Measurements from ENCODE around the gene DMD. TPM values are rescaled to one million over a fixed set of nuclear protein-coding genes. Genes with fewer than 3 reads are reported as not detected.
"Not testable (repeated sequence)": the region's sequence is repeated elsewhere in the genome, so short reads cannot be mapped to it uniquely, and the experiment has no call there.

DMD gene
- total RNA-seq, 1 donor from 2014 or later = 6.7 TPM

DNA sequence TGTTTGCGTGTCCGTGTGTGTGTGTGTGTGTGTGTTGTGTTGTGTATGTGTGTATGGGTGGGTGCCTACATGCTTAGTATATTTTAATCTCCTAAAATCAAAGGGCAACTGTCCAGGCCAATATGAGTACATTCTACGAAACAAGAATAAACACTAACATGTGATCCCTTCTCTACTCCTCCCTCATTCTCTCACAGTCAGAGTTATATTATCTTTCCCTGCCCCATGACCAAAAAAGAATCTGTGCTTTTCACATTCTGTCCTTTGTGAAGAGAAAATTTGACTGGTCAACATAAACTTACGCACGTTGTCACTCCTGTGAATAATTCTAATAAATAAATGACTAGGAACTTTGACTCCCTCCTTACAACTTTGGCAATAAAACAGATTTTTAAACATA, 532.9 kb downstream of the DMD start:
- no peak for DNase-seq (ENCODE audit: extremely low read depth, low read depth, low spot score)

DNA sequence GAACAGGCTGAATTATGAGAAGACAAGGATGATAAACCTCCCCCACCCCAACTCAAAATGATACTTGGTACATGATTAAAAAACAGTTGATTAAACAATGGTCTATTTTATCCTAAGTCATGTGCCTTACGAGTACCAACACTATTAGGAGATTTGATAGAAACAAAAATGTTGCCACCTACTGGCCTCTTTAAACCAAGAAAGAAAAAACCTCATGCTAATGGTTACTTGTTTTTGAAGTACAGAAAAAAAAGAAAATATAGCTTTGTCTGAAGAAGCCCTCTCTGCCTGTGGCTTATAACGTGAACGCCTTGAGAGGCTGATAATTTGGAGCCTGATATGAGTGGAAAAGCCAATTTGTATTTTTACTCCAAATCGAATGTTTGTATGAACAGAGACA, 538.2 kb downstream of the DMD start:
- no peak for DNase-seq (ENCODE audit: extremely low read depth, low read depth, low spot score)

DNA sequence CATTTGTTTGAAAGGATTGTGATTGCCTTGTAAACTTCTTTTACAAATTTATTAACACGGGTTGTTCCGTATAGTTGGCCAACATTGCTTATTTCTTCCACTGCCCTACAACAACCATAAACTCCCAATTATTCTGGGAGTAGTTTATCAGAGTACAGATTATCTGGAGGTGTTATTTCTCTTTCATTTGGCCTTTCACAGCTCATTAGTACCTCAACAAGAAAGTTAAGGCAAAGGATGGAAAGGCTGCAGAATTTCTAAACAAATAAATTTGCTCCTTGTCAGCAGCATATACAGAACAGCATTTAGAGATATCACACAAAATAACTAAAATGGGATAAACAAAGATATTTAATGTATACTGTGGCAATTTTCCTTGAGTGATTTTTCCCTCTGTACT, 548.8 kb downstream of the DMD start:
- DNase-seq (ENCODE audit: extremely low read depth, low read depth, low spot score) = no peak

DNA sequence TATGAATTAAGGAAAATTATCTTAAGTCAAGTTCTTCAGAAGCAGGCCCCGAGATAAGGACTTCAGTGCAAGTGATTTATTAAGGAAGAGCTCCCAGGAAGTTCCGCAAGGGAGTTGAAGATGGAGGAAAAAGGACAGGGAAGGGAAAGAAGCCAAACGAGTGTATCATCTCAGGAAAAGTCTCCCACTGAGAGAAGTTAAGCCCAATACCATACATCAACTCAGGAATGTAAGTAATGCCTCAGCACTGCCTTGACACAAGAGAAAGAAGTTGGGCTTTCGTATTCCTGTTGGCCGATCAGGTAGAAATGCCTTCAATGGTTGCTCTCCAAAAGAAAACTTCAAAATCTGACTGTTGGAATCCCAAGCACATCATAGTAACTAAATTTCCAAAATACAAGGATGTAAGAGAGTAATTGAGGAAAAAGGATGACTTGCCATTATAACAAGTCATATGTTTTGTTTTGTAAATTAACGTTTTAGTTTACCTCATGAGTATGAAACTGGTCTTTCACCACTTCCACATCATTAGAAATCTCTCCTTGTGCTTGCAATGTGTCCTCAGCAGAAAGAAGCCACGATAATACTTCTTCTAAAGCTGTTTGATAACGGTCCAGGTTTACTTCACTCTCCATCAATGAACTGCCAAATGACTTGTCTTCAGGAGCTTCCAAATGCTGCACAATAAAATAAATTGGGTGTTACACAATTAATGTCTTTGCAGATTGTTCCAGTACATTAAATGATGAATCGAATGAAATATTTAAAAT, 566.7 kb downstream of the DMD start:
- DNase-seq (ENCODE audit: extremely low read depth, low read depth, low spot score) = no peak

DNA sequence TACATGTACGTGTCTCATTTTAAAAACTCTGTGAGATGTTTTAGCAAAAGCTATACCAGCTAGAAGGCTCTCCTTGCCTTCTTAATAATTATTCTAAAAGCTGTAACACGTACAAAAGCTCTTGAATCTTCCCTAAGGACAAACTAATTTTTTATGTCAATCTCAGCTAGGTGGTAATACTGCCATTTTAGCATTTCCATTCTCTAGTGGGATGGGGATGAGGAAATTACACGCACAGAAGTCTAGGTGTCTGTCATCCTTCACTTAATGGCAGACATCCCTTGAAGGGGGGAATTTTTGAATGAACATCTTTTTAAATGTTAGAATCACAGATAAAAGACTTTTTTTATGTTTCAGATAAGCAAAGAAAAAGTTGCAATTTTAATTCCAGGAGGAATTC, 569.1 kb downstream of the DMD start:
- no peak for DNase-seq (ENCODE audit: extremely low read depth, low read depth, low spot score)

DNA sequence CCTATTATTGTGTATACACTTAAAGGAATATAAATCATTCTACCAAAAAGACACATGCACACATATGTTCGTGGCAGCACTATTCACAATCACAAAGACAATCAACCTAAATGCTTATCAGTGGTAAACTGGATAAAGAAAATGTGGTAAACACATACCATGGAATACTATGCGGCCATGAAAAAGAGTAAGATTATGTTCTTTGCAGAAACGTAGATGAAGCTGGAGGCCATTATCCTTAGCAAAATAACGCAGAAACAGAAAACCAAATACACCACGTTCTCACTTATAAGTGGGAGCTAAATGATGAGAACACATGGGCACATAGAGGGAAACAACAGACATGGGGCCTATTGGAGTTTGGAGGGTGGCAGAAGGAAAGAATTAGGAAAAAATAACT, 593.2 kb downstream of the DMD start:
- no peak for DNase-seq (ENCODE audit: extremely low read depth, low read depth, low spot score)

DNA sequence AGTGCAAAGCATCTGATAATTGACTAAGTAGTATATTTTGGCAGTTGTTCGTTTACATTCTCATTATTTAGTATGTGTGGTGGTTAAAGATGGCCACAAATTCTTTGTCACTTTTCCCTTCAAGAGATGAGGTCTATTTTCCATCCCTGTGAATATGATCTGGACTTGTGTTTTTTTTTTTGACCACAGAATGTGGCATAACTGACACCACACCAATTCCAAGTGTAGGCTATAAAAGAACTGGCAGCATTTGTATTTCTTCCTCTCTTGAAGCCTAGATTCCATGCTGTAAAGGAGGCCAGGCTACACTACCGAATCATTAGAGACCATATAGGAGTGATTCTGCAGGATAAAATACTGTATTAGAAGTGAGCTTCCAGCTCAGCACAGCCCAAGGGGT, 596.6 kb downstream of the DMD start:
- no peak for DNase-seq (ENCODE audit: extremely low read depth, low read depth, low spot score)

DNA sequence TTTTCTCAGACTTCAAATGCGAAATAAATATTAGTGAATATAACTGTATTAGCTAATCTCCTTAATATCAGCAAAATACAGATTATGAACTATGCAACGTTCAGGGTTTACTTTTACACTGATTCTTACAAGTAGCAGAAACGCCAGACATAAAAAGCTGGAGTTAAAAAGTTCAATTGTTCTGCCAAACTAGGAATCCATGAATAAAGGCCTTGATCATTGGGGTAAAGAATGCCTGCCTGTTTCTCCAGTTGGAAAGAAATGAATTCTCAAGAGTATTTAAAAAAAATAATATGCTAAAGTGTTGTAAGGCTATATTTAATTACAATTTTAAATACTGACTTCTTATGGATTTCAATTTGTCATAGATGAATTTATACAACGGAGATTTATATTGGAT, 612.2 kb downstream of the DMD start:
- DNase-seq (ENCODE audit: extremely low read depth, low read depth, low spot score) = no peak

DNA sequence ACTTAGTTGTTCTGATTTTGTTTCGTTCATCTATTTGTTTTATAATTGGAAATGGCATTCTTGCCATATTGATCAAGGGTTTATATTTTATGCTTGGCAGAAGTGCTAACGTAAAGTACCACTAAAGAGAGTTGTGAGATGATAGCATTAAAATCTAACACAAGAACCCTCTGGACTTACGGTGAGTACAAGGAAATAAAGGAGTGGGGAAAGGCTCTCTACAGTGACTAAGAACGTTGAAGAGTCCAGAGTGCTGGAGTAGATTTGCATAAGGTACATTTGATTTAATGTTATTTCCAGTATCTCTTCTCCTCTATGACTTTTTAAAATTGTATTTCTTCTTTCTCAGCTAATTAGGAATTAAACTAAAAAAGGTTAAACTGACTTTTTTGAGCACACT, 612.6 kb downstream of the DMD start:
- no peak for DNase-seq (ENCODE audit: extremely low read depth, low read depth, low spot score)

DNA sequence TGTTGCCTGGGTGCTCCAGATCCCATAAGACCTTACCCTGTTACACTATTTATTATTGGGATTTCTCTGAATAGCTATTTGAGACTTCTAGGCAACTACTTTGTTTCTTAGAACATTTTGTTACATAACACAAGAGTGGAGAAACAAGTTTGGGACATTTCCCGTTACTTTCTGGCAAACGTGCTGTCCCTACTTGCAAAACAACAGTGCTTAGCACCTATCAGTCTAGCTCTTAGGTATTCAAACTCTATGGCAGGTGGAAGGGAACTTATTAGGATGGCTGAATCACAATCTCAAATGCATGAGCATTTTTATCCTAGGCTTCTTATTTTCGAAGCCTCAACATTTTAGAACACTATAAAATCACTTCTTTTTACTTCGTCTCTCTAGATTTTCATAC, 613.6 kb downstream of the DMD start:
- DNase-seq (ENCODE audit: extremely low read depth, low read depth, low spot score) = no peak

DNA sequence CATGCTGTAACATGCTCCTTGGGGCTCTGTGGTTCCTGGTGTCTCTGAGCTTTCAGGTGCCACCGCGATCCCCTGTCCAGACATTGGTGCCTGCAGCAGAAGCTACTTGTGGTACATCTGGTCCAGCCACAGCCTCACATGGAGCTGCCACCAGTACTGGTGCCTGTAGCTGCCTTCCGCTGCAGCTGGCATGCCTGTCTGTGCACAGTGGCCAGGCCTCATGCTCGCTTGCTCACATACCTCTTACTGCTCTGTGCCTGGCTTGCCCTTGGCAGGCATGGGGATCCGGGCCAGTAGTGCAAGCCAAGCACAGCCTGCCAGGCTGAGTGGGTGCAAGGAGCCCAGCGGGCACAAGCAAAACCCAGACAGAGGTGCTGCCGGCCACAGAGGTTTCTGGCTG, 618.6 kb downstream of the DMD start:
- no peak for DNase-seq (ENCODE audit: extremely low read depth, low read depth, low spot score)

DNA sequence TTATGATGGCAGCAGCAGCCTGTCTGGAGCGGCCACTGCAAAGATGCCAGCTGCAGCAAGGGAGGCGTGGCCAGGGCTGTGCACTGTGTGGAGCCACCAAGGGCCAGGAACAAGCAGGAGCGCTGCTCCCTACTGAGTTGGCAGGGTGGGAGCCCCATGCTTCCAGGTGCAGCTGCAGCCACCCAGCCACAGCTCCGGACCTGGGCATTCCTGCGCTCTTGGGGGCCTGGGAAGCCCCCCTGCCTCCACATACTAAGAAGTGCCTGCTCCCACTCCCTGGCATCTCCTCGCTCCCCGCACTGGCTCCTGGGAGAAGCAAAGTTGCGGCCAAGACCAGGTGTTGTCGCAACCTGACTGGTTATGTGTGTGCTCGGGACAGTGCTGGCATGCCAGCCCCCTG, 619.8 kb downstream of the DMD start:
- no peak for DNase-seq (ENCODE audit: extremely low read depth, low read depth, low spot score)

DNA sequence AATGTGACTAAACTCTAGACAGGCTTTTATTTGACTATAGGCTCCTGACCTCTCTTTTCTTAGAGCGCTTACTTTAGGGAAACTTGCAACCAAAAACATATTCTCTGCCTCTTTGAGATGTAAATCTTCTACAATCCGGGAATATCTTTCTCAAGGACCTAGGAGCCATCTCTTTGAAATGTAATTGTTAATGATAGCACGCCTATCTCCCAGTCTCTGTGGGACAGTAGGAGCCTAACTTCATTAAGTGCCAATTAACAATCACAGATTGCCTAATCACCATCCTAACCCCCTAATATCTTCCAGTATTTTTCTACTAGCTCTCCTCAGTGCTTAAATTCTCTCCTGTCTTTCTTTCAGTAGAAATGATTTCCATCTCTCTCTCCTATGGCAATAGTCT, 628.6 kb downstream of the DMD start:
- DNase-seq (ENCODE audit: extremely low read depth, low read depth, low spot score) = no peak

DNA sequence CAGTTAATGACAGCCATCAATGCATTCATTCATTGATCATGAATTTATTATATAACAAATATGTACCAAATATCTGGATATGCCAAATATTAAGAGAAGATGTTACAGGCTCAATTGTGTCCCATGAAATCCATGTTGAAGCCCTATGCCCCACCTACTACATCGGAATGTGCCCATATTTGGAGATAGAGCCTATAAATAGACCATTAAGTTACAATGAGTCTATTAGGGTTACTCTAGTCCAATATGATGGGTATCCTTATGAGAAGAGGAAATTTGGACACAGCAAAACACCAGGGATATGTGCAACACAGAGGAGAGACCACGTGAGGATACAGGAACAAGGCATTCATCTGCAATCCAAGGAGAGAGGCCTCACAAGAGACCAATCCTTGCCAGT, 634.5 kb downstream of the DMD start:
- DNase-seq (ENCODE audit: extremely low read depth, low read depth, low spot score) = no peak

DNA sequence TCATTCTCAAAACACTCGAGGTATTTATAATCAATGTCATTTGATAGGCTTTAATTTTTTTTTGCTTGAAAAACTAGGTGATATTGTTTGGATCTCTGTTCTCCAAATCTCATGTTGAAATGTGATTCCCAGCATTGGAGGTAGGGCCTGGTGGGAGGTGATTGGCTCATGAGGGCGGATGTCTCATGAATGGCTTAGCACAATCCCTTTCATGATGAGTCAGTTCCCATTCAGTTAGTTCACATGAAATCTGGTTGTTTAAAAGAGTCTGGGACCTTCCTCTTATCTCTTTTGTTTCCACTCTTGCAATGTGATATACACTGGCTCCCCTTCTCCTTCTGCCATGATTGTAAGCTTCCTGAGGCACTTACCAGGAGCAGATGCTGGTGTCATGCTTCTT, 638.7 kb downstream of the DMD start:
- DNase-seq (ENCODE audit: extremely low read depth, low read depth, low spot score) = no peak

DNA sequence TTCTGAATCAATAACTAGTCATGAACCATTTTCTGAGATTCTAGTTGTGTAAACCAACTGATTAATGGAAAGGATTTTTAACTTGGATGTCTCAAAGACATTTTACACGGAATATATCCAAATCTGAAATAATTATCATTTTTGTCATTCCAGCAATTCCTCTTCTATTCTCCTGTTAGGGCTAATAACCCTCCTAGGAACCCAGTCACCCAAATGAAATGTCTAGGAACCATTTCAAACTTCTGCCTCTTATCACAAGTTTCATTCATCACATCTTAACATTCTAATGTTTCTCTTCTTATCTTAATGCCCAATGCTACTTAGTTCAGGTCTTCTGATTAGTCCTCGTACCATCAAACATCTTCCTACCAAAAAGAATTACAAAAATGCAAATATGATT, 639.8 kb downstream of the DMD start:
- DNase-seq (ENCODE audit: extremely low read depth, low read depth, low spot score) = no peak

DNA sequence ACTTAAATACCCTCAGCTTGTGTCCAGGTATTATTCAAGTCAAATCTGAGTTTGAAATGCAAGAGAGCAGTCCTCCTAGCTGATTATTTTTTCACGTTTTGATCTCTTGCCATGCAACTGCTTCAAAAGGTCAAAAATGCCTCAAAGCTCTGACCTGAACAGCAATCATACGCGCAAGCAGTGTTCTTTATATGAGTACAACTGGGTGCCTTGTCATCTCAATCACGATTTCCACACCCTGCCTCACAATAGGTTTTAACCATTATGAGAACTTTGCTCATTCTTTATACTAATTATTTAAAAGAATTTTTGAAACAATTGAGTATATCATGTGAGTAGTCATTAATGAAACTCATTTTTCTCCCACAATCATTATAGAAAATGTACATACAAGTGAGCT, 649.1 kb downstream of the DMD start:
- DNase-seq (ENCODE audit: extremely low read depth, low read depth, low spot score) = no peak

DNA sequence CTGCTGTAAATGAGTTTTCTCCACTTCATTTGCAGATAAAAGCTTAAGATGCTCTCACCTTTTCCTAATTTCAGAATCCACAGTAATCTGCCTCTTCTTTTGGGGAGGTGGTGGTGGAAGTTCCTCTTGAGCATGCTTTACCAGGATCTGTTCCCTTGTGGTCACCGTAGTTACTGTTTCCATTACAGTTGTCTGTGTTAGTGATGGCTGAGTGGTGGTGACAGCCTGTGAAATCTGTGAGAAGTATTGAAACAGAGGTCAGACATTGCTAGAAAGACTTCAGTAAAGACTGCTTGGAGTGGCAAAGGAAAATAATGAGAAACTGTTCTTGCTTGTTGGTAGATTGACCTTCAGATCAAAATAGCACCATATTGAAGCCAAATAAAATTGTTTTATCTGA, 666.2 kb downstream of the DMD start:
- DNase-seq (ENCODE audit: extremely low read depth, low read depth, low spot score) = no peak

DNA sequence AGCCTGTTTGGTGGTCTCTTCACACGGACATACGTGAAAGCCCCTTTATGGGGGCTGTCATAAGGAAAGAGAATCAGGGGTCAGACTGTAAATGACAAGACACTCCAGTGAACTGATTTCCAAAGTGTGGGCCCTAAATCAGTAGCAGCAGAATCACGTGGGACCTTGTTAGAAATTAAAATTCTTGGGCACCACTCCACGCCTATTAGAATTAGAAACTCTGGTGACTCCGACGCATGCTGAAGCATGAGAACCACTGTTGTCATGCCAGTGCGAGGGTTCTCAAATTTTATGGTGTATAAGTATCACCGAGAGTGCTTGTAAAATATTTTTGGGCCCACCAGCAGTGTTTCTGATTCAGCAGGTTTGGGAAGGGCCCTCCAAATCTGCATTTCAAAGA, 672.8 kb downstream of the DMD start:
- no peak for DNase-seq (ENCODE audit: extremely low read depth, low read depth, low spot score)

DNA sequence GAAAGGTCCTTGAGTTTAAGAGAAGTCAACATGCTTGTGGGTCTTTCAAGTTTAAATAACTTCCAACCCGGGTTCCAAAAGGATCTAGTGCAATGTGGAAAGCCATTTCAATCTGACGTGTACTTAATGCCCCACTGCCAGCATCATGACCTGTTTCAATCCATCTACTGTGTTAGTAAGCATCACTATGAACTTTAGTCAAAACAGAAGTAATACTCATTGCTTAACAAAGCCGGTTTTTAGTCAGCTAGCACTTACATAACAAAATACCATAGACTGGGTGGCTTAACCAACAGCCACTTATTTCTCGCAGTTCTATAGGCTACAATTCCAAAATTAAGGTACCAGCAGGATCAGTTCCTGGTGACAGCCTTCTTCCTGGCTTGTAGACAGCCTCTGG, 677.5 kb downstream of the DMD start:
- no peak for DNase-seq (ENCODE audit: extremely low read depth, low read depth, low spot score)

DNA sequence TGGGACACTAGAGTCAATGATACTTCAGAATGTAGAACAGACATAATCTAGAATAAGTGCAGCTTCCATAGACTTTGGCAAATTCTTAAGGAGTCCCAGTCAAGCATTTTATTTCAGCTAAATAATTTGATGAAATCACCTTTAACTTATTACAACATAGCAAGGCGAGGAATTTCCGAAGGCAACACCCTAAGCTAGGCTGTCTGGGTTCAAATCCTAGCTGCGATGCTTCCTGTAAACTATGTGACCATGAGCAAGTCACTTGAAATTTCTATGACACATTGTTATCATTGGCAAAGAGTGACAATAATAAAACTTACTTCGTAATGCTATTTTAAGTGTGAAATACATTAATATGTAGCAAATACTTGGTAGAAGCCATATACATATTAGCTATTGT, 679.1 kb downstream of the DMD start:
- no peak for DNase-seq (ENCODE audit: extremely low read depth, low read depth, low spot score)

DNA sequence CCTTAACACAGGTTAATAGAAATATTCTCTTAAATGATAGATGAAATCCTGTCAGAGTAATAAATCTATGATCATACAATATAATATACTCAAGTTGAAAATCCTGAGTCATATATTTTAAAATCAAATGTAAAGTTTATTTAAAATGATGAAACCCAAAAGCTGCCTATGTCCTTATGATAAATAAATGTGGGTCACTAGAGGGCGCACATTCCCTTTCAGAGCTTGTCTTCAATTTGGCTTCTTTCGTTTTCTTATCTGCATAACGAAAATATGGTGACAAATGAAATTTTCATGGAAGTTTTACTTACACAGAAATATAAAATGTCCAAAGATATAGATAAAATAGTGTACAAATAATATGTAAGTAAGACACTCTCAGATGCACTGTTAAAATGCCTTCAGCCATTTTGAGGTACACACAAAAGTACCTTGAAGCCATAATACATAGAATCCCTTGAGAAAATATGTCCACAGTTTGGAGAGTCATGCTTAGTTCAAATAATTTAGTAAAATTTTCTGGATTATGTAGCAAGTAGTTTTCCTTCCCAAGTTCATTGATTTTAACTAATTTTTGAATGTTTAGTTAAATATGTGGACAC, 680.4 kb downstream of the DMD start:
- peak; percentile 44 for DNase-seq (ENCODE audit: extremely low read depth, low read depth, low spot score)

DNA sequence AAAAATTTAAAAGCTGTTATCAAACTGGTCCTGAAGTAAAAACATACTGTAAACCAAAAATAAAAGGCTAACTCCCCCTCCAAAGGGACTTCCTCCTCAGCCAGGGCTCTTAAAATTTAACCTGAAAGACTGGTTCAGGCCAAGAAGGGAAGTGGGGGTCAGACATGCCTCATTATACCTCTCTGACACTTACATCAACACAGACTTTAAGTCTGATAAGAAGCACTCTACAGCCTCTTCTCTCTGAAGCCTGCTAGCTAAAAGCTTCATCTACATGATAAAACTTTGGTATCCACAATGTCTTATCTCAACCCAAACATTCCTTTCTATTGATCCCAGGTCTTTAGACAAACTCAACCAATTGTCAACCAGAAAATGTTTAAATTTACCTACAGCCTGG, 682.9 kb downstream of the DMD start:
- not testable (repeated sequence) for DNase-seq (ENCODE audit: extremely low read depth, low read depth, low spot score)
